SK-N-SH (cell line): ENCODE measurements around the gene SH3GL2. TPM values are rescaled to one million over a fixed set of nuclear protein-coding genes. Genes with fewer than 3 reads are reported as not detected.

Source experiments
- CTCF ChIA-PET: fragments of 300-600, 350-600 bp; formaldehyde crosslinking; extraction: SDS; loops from one replicate; lab custom pipeline; 2021; lab: Yijun Ruan, JAX
- POLR2A ChIA-PET: fragments of 350-600 bp; sonication (Branson Sonifier 250); formaldehyde crosslinking; extraction: SDS; loops from one replicate; lab custom pipeline; 2020; ENCODE audit warnings: antibody characterized with exemption, inconsistent platforms; lab: Yijun Ruan, JAX
- DNase-seq: peaks from one replicate; pipeline ENCODE4 v3.0.0; 2012
- H2AFZ ChIP-seq: fragments of 200-600 bp; sonication (generic); 2 replicates; pipeline ENCODE4 v1.8.1; 2016; ENCODE audit warnings: antibody characterized with exemption, mild to moderate bottlenecking, low read depth
- H3F3A ChIP-seq: fragments of 200-600 bp; sonication (generic); replicated peaks from 2 replicates; pipeline ENCODE3; 2016; ENCODE audit warnings: antibody characterized with exemption, mild to moderate bottlenecking; ENCODE audit not compliant: insufficient read depth
- H3K27ac ChIP-seq, 2 experiments: fragments of 200-500 bp in 1 of 2; fragments of 200-600 bp in 1 of 2; sonication (Bioruptor generic) in 1 of 2; sonication (generic), shearing (Covaris generic) in 1 of 2; 2 replicates each; pipeline versions ENCODE4 v1.5.1 to v1.6.1; 2014 to 2016; ENCODE audit warnings: low read depth in 2 of 2, inconsistent platforms in 1 of 2, low read length in 1 of 2, mild to moderate bottlenecking in 1 of 2, mixed read lengths in 1 of 2
- H3K27me3 ChIP-seq: fragments of 200-600 bp; sonication (generic), shearing (Covaris generic); 2 replicates; pipeline ENCODE4 v1.6.1; 2016; ENCODE audit warnings: mixed run types; ENCODE audit not compliant: insufficient read depth
- H3K36me3 ChIP-seq, 2 experiments: fragments of 200-500 bp in 1 of 2; fragments of 200-600 bp in 1 of 2; sonication (Bioruptor generic) in 1 of 2; sonication (generic) in 1 of 2; replicated peaks in 1 of 2; 2 replicates each; pipeline versions ENCODE3 to v1.5.1; 2014 to 2016; ENCODE audit warnings: low read length in 1 of 2, mild to moderate bottlenecking in 1 of 2; ENCODE audit not compliant: insufficient read depth in 2 of 2, control insufficient read depth in 1 of 2
- H3K4me1 ChIP-seq, 2 experiments: fragments of 200-500 bp in 1 of 2; fragments of 200-600 bp in 1 of 2; sonication (Bioruptor generic) in 1 of 2; sonication (generic), shearing (Covaris generic) in 1 of 2; 2 replicates each; pipeline versions ENCODE4 v1.5.1 to v1.6.1; 2014 to 2016; ENCODE audit warnings: low read depth in 1 of 2, low read length in 1 of 2, mixed run types in 1 of 2; ENCODE audit not compliant: insufficient read depth in 2 of 2, control insufficient read depth in 1 of 2
- H3K4me2 ChIP-seq: fragments of 200-600 bp; sonication (generic), shearing (Covaris generic); 2 replicates; pipeline ENCODE4 v1.6.1; 2017; ENCODE audit warnings: mixed run types
- H3K4me3 ChIP-seq, 2 experiments: fragments of 200-500 bp in 1 of 2; fragments of 200-600 bp in 1 of 2; sonication (Bioruptor generic) in 1 of 2; sonication (generic), shearing (Covaris generic) in 1 of 2; 2 replicates each; pipeline versions ENCODE4 v1.5.1 to v1.8.1; 2014 to 2016; ENCODE audit warnings: low read depth in 2 of 2, inconsistent platforms in 1 of 2, low read length in 1 of 2, mild to moderate bottlenecking in 1 of 2, mixed read lengths in 1 of 2, moderate library complexity in 1 of 2
- H3K79me2 ChIP-seq: fragments of 200-600 bp; sonication (generic); 2 replicates; pipeline ENCODE4 v1.8.1; 2017; ENCODE audit warnings: mild to moderate bottlenecking; ENCODE audit not compliant: insufficient read depth
- H3K9ac ChIP-seq: fragments of 200-600 bp; sonication (generic); 2 replicates; pipeline ENCODE4 v1.6.1; 2017; ENCODE audit warnings: mixed run types
- H3K9me2 ChIP-seq: fragments of 200-600 bp; sonication (generic); 2 replicates; pipeline ENCODE4 v1.6.1; 2017; ENCODE audit warnings: mixed run types
- H3K9me3 ChIP-seq: fragments of 200-600 bp; sonication (generic); 2 replicates; pipeline ENCODE4 v1.6.1; 2017; ENCODE audit warnings: mixed run types, mild to moderate bottlenecking, moderate library complexity
- H4K20me1 ChIP-seq: fragments of 200-600 bp; sonication (generic); 2 replicates; pipeline ENCODE4 v1.6.1; 2017; ENCODE audit warnings: mild to moderate bottlenecking, mixed run types; ENCODE audit not compliant: insufficient read depth
- CHD2 ChIP-seq: fragments of 150-350 bp; IDR thresholded peaks from 2 replicates; pipeline ENCODE4 v1.6.1; 2018; ENCODE audit warnings: low read length; ENCODE audit not compliant: partially characterized antibody
- CTCF ChIP-seq: fragments of 200-600 bp; sonication (generic); IDR thresholded peaks from 2 replicates; pipeline ENCODE4 v1.6.1; 2017; ENCODE audit warnings: antibody characterized with exemption, mild to moderate bottlenecking, moderate library complexity
- FOSL2 ChIP-seq: IDR thresholded peaks from 2 replicates; pipeline ENCODE4 v1.4.0; 2012; ENCODE audit warnings: low read depth, mild to moderate bottlenecking, moderate library complexity, borderline replicate concordance
- FOXJ3 ChIP-seq: sonication (generic); formaldehyde crosslinking; IDR thresholded peaks from 2 replicates; pipeline ENCODE4 v1.5.1; 2020; ENCODE audit warnings: mild to moderate bottlenecking, missing genetic modification reagents
- FOXM1 ChIP-seq: IDR thresholded peaks from 2 replicates; pipeline ENCODE4 v1.4.0; 2012; ENCODE audit warnings: low read depth, mild to moderate bottlenecking
- GABPA ChIP-seq: IDR thresholded peaks from 2 replicates; pipeline ENCODE4 v1.4.0; 2012; ENCODE audit warnings: low read depth, mild to moderate bottlenecking
- GATA2 ChIP-seq: sonication (generic); formaldehyde crosslinking; IDR thresholded peaks from 2 replicates; pipeline ENCODE4 v1.5.0; 2020; ENCODE audit warnings: mild to moderate bottlenecking, missing genetic modification reagents
- MAX ChIP-seq: IDR thresholded peaks from 2 replicates; pipeline ENCODE4 v1.4.0; 2012; ENCODE audit warnings: low read depth
- MEF2A ChIP-seq: IDR thresholded peaks from 2 replicates; pipeline ENCODE4 v1.4.0; 2012; ENCODE audit warnings: low read depth, borderline replicate concordance
- NFIC ChIP-seq: IDR thresholded peaks from 2 replicates; pipeline ENCODE4 v1.4.0; 2012; ENCODE audit warnings: borderline replicate concordance
- NRF1 ChIP-seq: IDR thresholded peaks from 2 replicates; pipeline ENCODE4 v1.6.1; 2012; ENCODE audit warnings: low read depth, mild to moderate bottlenecking, low read length
- RAD21 ChIP-seq: IDR thresholded peaks from 2 replicates; pipeline ENCODE4 v1.6.1; 2012; ENCODE audit warnings: mild to moderate bottlenecking, low read length
- RCOR1 ChIP-seq: fragments of 150-350 bp; IDR thresholded peaks from 2 replicates; pipeline ENCODE4 v1.6.1; 2017; ENCODE audit warnings: antibody characterized with exemption, low read length
- REST ChIP-seq: IDR thresholded peaks from 2 replicates; pipeline ENCODE4 v1.6.1; 2012; ENCODE audit warnings: mild to moderate bottlenecking, low read depth, low read length, moderate library complexity
- RFX5 ChIP-seq: IDR thresholded peaks from 2 replicates; pipeline ENCODE4 v1.6.1; 2012; ENCODE audit warnings: mild to moderate bottlenecking, improper control_type of control experiment, low read length
- RXRA ChIP-seq: IDR thresholded peaks from 2 replicates; pipeline ENCODE4 v1.4.0; 2012; ENCODE audit warnings: low read depth, mild to moderate bottlenecking, borderline replicate concordance
- SMC3 ChIP-seq: IDR thresholded peaks from 2 replicates; pipeline ENCODE4 v1.6.1; 2012; ENCODE audit warnings: low read depth, low read length, improper control_type of control experiment
- TCF12 ChIP-seq: IDR thresholded peaks from 2 replicates; pipeline ENCODE4 v1.4.0; 2012
- TEAD4 ChIP-seq: IDR thresholded peaks from 2 replicates; pipeline ENCODE4 v1.4.0; 2012; ENCODE audit warnings: mild to moderate bottlenecking, borderline replicate concordance; ENCODE audit not compliant: insufficient read depth
- USF1 ChIP-seq: IDR thresholded peaks from 2 replicates; pipeline ENCODE4 v1.4.0; 2012; ENCODE audit warnings: low read depth, borderline replicate concordance
- USF2 ChIP-seq: fragments of 150-350 bp; IDR thresholded peaks from 2 replicates; pipeline ENCODE4 v1.6.1; 2017; ENCODE audit warnings: antibody characterized with exemption, low read length, low read depth, borderline replicate concordance
- WGBS: methylation state at CpG from one replicate; pipeline ENCODE4 v1.1.6; 2017; ENCODE audit warnings: low lambda C conversion rate; 5-methylcytosine and 5-hydroxymethylcytosine counted together
- polyA plus RNA-seq, 3 experiments: library from polyadenylated mRNA; depleted of rRNA; stranded (reverse); fragments of >200 nt; gene quantifications; 2 replicates each; pipeline ENCODE4 v1.2.3, GENCODE V29; 2012

The SH3GL2 gene
- polyA plus RNA-seq, 1 of the 3 experiments (the other 2 are of a cell fraction): 0.05 TPM

GRCh38 chr9:17588395-17588794, 9.5 kb downstream of the SH3GL2 start:
- no peak overlapping the region for H3K27ac ChIP-seq
- no peak overlapping the region for H2AFZ ChIP-seq
- H4K20me1 ChIP-seq: no peaks in the 10 kb centered on the region
- no peak for DNase-seq
- H3K4me3 ChIP-seq: no peak overlapping the region
- H3K9ac ChIP-seq: no peak overlapping the region
- H3K79me2 ChIP-seq: no peaks in the 10 kb centered on the region
- H3K9me2 ChIP-seq: no peaks in the 10 kb centered on the region
- TF ChIP-seq NRF1: no peak
- no peak for TF ChIP-seq GABPA
- no peak for TF ChIP-seq USF2
- TF ChIP-seq RXRA: no peak
- no peaks in the 10 kb centered on the region for H3K36me3 ChIP-seq
- no peak overlapping the region for H3K4me2 ChIP-seq
- 31% methylated on average over 1 of the region's 1 CpG for WGBS
- H3K27me3 ChIP-seq: 0 out of 2 replicates have a peak, but pooled peaks cover 7% of the 10 kb centered on the region
- CTCF ChIA-PET: no interaction called here
- POLR2A ChIA-PET: no interaction called here
- no peaks in the 10 kb centered on the region for H3K4me1 ChIP-seq
- H3K9me3 ChIP-seq: no peaks in the 10 kb centered on the region
- H3F3A ChIP-seq: no peaks in the 10 kb centered on the region

GRCh38 chr9:17588941-17589340, 10.1 kb downstream of the SH3GL2 start:
- no peak overlapping the region for H3K4me3 ChIP-seq
- H3K27me3 ChIP-seq: 0 out of 2 replicates have a peak, but pooled peaks cover 7% of the 10 kb centered on the region
- no peak overlapping the region for H3K9ac ChIP-seq
- TF ChIP-seq NFIC: no peak
- no peak for TF ChIP-seq TCF12
- no peak for TF ChIP-seq FOXM1
- no peak for TF ChIP-seq SMC3
- no peak for TF ChIP-seq MEF2A
- no peak for TF ChIP-seq FOSL2
- no peak for TF ChIP-seq GATA2
- TF ChIP-seq RXRA: no peak
- no peak for TF ChIP-seq REST
- no peak for TF ChIP-seq RFX5
- TF ChIP-seq MAX: no peak
- no peak for TF ChIP-seq TEAD4
- no peak for TF ChIP-seq CHD2
- no peak for TF ChIP-seq USF1
- TF ChIP-seq CTCF: no peak
- no peak for TF ChIP-seq FOXJ3 (CRISPR knock-in tag)
- no peak for TF ChIP-seq RCOR1
- TF ChIP-seq RAD21: no peak
- TF ChIP-seq, all 33 proteins: peak for 0
- Histone ChIP-seq H3K27ac (no peak overlapping the region), H3K9me2 (no peaks in the 10 kb centered on the region), H2AFZ (no peak overlapping the region), H3K79me2 (no peaks in the 10 kb centered on the region), H3F3A (no peaks in the 10 kb centered on the region), H4K20me1 (no peaks in the 10 kb centered on the region), H3K4me2 (no peak overlapping the region), H3K9me3 (no peaks in the 10 kb centered on the region), H3K36me3 (no peaks in the 10 kb centered on the region), H3K4me1 (no peaks in the 10 kb centered on the region)
- no peak for DNase-seq
- ChIA-PET CTCF (no interaction called here), POLR2A (no interaction called here)
- WGBS: 42% methylated on average over 4 of the region's 4 CpGs
